Endothelial cell of umbilical vein (primary cell): ENCODE measurements around the gene HOXC13. TPM values are rescaled to one million over a fixed set of nuclear protein-coding genes. Genes with fewer than 3 reads are reported as not detected.

Experiments
- BruUV-seq: library from RNA; stranded (reverse); fragments of 400-500 nt; replicated peaks from 2 replicates; lab custom pipeline; 2021; lab: Mats Ljungman, UMichigan
- CTCF ChIA-PET: fragments of 300-600, 350-600 bp; sonication (Branson Sonifier 250); formaldehyde crosslinking; loops from one replicate; lab custom pipeline; 2021; ENCODE audit warnings: antibody characterized with exemption, inconsistent platforms; lab: Charles Lee
- POLR2A ChIA-PET: fragments of 300-600, 350-600 bp; sonication (Branson Sonifier 250); formaldehyde crosslinking; loops from one replicate; lab custom pipeline; 2021; ENCODE audit warnings: antibody characterized with exemption, inconsistent platforms; lab: Charles Lee
- DNase-seq: peaks from one replicate; pipeline ENCODE4 v3.0.0-alpha.2; 2011; ENCODE audit warnings: low read depth, low spot score
- FAIRE-seq: peaks from 2 replicates; lab custom pipeline; 2011; peaks lifted over from hg19 to GRCh38; lab: Jason Lieb, UNC
- H2AFZ ChIP-seq: 2 replicates; pipeline ENCODE4 v1.6.0; 2012; ENCODE audit warnings: low read depth, low read length, control low read depth, inconsistent platforms
- H3K27ac ChIP-seq: 2 replicates; pipeline ENCODE4 v1.5.1; 2011; ENCODE audit warnings: low read depth, mild to moderate bottlenecking, control low read depth, low read length, moderate library complexity; ENCODE audit not compliant: insufficient read depth
- H3K27me3 ChIP-seq, 2 experiments: 2 replicates each; pipeline versions ENCODE4 v1.6.0 to v1.6.1; 2011; ENCODE audit warnings: low read length in 2 of 2, mixed read lengths in 1 of 2; ENCODE audit not compliant: control insufficient read depth in 2 of 2, insufficient read depth in 2 of 2
- H3K36me3 ChIP-seq, 2 experiments: 2 replicates in 1 of 2; 3 replicates in 1 of 2; pipeline ENCODE4 v1.5.1; 2011; ENCODE audit warnings: low read length in 2 of 2, mild to moderate bottlenecking in 1 of 2, moderate library complexity in 1 of 2; ENCODE audit not compliant: control insufficient read depth in 2 of 2, insufficient read depth in 2 of 2; ENCODE audit errors: extremely low read depth in 1 of 2
- H3K4me1 ChIP-seq: 3 replicates; pipeline ENCODE4 v1.5.1; 2011; ENCODE audit warnings: mild to moderate bottlenecking, low read length; ENCODE audit not compliant: control insufficient read depth, insufficient read depth; ENCODE audit errors: extremely low read depth
- H3K4me2 ChIP-seq: 2 replicates; pipeline ENCODE4 v1.6.1; 2011; ENCODE audit warnings: low read length, control low read depth, mixed read lengths; ENCODE audit not compliant: insufficient read depth
- H3K4me3 ChIP-seq, 3 experiments: fragments of 200-600 bp in 1 of 3; sonication (generic), shearing (Covaris generic) in 1 of 3; replicated peaks in 1 of 3; 2 replicates each; pipeline ENCODE4 v1.5.1; 2011 to 2016; ENCODE audit warnings: control low read depth in 3 of 3, low read length in 3 of 3, mild to moderate bottlenecking in 2 of 3, inconsistent platforms in 1 of 3, low read depth in 1 of 3, moderate library complexity in 1 of 3; ENCODE audit not compliant: insufficient read depth in 1 of 3
- H3K79me2 ChIP-seq: 2 replicates; pipeline ENCODE4 v1.6.0; 2012; ENCODE audit warnings: low read length, inconsistent platforms; ENCODE audit not compliant: control insufficient read depth, insufficient read depth
- H3K9ac ChIP-seq: replicated peaks from 2 replicates; pipeline ENCODE3; 2011; ENCODE audit warnings: low read length, control low read depth; ENCODE audit not compliant: insufficient read depth; ENCODE audit errors: extremely low read depth
- H3K9me1 ChIP-seq: replicated peaks from 3 replicates; pipeline ENCODE4 v1.6.0; 2011; ENCODE audit warnings: mild to moderate bottlenecking, low read length; ENCODE audit not compliant: control insufficient read depth, insufficient read depth; ENCODE audit errors: extremely low read depth
- H3K9me3 ChIP-seq: replicated peaks from 2 replicates; pipeline ENCODE4 v1.5.1; 2012; ENCODE audit warnings: low read length, inconsistent platforms; ENCODE audit not compliant: control insufficient read depth, insufficient read depth
- H4K20me1 ChIP-seq: replicated peaks from 2 replicates; pipeline ENCODE3; 2011; ENCODE audit warnings: mild to moderate bottlenecking, low read length; ENCODE audit not compliant: control insufficient read depth, insufficient read depth; ENCODE audit errors: extremely low read depth
- CTCF ChIP-seq, 2 donors: IDR thresholded peaks; 1 replicate in 1 of 2; 2 replicates in 1 of 2; pipeline ENCODE4 v1.5.1; 2011; ENCODE audit warnings: low read length in 2 of 2, mild to moderate bottlenecking in 2 of 2, moderate library complexity in 2 of 2, control low read depth in 1 of 2, inconsistent platforms in 1 of 2, low read depth in 1 of 2; ENCODE audit not compliant: insufficient read depth in 1 of 2; ENCODE audit errors: extremely low read depth in 1 of 2
- EZH2 ChIP-seq: IDR thresholded peaks from 2 replicates; pipeline ENCODE4 v1.6.1; 2012; ENCODE audit warnings: borderline replicate concordance, low read depth, mild to moderate bottlenecking, moderate library complexity, low read length, inconsistent platforms; ENCODE audit not compliant: severe bottlenecking
- FOS ChIP-seq: IDR thresholded peaks from 2 replicates; pipeline ENCODE4 v1.6.1; 2011; ENCODE audit warnings: mild to moderate bottlenecking, low read length, moderate library complexity, borderline replicate concordance; ENCODE audit not compliant: insufficient read depth
- GATA2 ChIP-seq: IDR thresholded peaks from 2 replicates; pipeline ENCODE4 v1.7.0; 2011; ENCODE audit warnings: low read depth, mild to moderate bottlenecking, moderate library complexity, mixed read lengths, low read length; ENCODE audit not compliant: insufficient read length, insufficient read depth
- JUN ChIP-seq: IDR thresholded peaks from 2 replicates; pipeline ENCODE4 v1.6.1; 2011; ENCODE audit warnings: borderline replicate concordance, low read depth; ENCODE audit not compliant: insufficient read length, insufficient read depth
- MAX ChIP-seq: IDR thresholded peaks from 2 replicates; pipeline ENCODE4 v1.6.1; 2011; ENCODE audit not compliant: insufficient read depth, insufficient read length
- MYC ChIP-seq: IDR thresholded peaks from one replicate; pipeline ENCODE4 v1.6.1; 2011; ENCODE audit warnings: mild to moderate bottlenecking, low read depth, low read length
- POLR2A ChIP-seq: IDR thresholded peaks from 2 replicates; pipeline ENCODE4 v1.6.1; 2012; ENCODE audit warnings: low read depth, mild to moderate bottlenecking, control low read depth, low read length
- POLR2AphosphoS5 ChIP-seq: IDR thresholded peaks from 2 replicates; pipeline ENCODE4 v1.6.1; 2012; ENCODE audit warnings: low read depth, mild to moderate bottlenecking, control low read depth, low read length, moderate library complexity; ENCODE audit not compliant: insufficient read depth
- dilution Hi-C: fragments of 300-500 bp; cut with MboI; formaldehyde crosslinking; loops from one replicate; pipeline ENCODE4 v1.15.0; 2019; ENCODE audit warnings: low sequenced_read_pairs; ENCODE audit not compliant: extremely low pct_ligation_motif_present
- intact Hi-C: fragments of 100-400 bp; cut with micrococcal nuclease; formaldehyde crosslinking; loops from one replicate; pipeline ENCODE4 v1.10.0; 2022
- polyA plus RNA-seq, 4 experiments: library from polyadenylated mRNA; depleted of rRNA in 3 of 4; stranded (reverse) in 3 of 4; unstranded in 1 of 4; fragments of >200 nt; gene quantifications; 2 replicates each; pipeline versions ENCODE4 v1.2.1 to v1.2.3, GENCODE V29; 2011 to 2012; ENCODE audit warnings: missing spikeins in 1 of 4
- total RNA-seq: library from RNA; stranded (reverse); gene quantifications from 2 replicates; pipeline ENCODE4 v1.2.3, GENCODE V29; 2021

HOXC13 gene
- total and polyA plus RNA-seq, 2 donors (not counting 3 experiments of a cell fraction or from before 2014, with no cell fraction given) = not detected

GRCh38 chr12:53976823-53977595, 38.4 kb downstream of the HOXC13 start:
- no peak for DNase-seq
- no peaks in the 10 kb centered on the region for H3K9me3 ChIP-seq
- CTCF ChIA-PET = interaction anchor here (0.6 to 1.4 kb wide), 3 partner anchors 12 to 1711 kb away, joined by 3 to 4 read pairs (median 3); no protein-coding TSS in a partner anchor
- intact Hi-C loops (no loop called here), dilution Hi-C loops (no loop called here)
- H4K20me1 ChIP-seq = no peaks in the 10 kb centered on the region
- H3K27me3 ChIP-seq = peaks cover 83 to 96% of the 10 kb centered on the region in 2 experiments
- H3K9me1 ChIP-seq = no peaks in the 10 kb centered on the region
- no peaks in the 10 kb centered on the region for H3K4me1 ChIP-seq
- no TSS peak for BruUV-seq
- no peaks in the 10 kb centered on the region for H3K36me3 ChIP-seq
- no peak overlapping the region for H3K27ac ChIP-seq
- H3K79me2 ChIP-seq = no peaks in the 10 kb centered on the region
- TF ChIP-seq POLR2A = no peak
- TF ChIP-seq POLR2AphosphoS5 = no peak
- no peak for TF ChIP-seq FOS
- no peak for TF ChIP-seq EZH2
- TF ChIP-seq JUN = no peak
- no peak for TF ChIP-seq CTCF (IDR thresholded peaks at IDR 0.05; ENCODE audit: extremely low read depth in 1 of 2, insufficient read depth in 1 of 2, low read depth in 1 of 2, low read length in 2 of 2)
- TF ChIP-seq MAX = no peak
- TF ChIP-seq MYC = no peak
- no peak for TF ChIP-seq GATA2
- no peak overlapping the region for H3K4me2 ChIP-seq
- POLR2A ChIA-PET = no interaction called here
- no peak for FAIRE-seq
- H3K9ac ChIP-seq = no peak overlapping the region
- no peak overlapping the region for H3K4me3 ChIP-seq
- no peak overlapping the region for H2AFZ ChIP-seq
